HFFc6 (cell line): ENCODE results near the gene ZBTB48. TPM values are rescaled to one million over a fixed set of nuclear protein-coding genes. Genes with fewer than 3 reads are reported as not detected.

Source experiments
- DNase-seq: peaks from one replicate; pipeline ENCODE4 v3.0.0-alpha.2; 2018
- H3K27ac Mint-ChIP-seq: 2 replicates; pipeline ENCODE4 v1.8.0; 2020; ENCODE audit warnings: mild to moderate bottlenecking, mixed read lengths
- H3K27me3 Mint-ChIP-seq: 2 replicates; pipeline ENCODE4 v1.8.0; 2021; ENCODE audit warnings: mild to moderate bottlenecking, moderate library complexity, mixed read lengths; ENCODE audit not compliant: insufficient read depth
- H3K36me3 Mint-ChIP-seq: 2 replicates; pipeline ENCODE4 v1.8.0; 2021; ENCODE audit warnings: low read depth, mixed read lengths
- H3K4me1 Mint-ChIP-seq: 2 replicates; pipeline ENCODE4 v1.8.0; 2020; ENCODE audit warnings: low read depth, mixed read lengths
- H3K4me3 Mint-ChIP-seq: 2 replicates; pipeline ENCODE4 v1.8.0; 2020; ENCODE audit warnings: mild to moderate bottlenecking, moderate library complexity, mixed read lengths
- H3K9me3 Mint-ChIP-seq: 2 replicates; pipeline ENCODE4 v1.8.0; 2020; ENCODE audit warnings: mild to moderate bottlenecking, mixed read lengths
- CTCF ChIP-seq: fragments of 200-600 bp; sonication (generic); IDR thresholded peaks from 2 replicates; pipeline ENCODE4 v1.5.0; 2021; ENCODE audit warnings: antibody characterized with exemption, mild to moderate bottlenecking
- total RNA-seq, 6 experiments: library from RNA; stranded (reverse); fragmentation: NEBNext Ultra II Directional; extraction: Animal tissue kit (Norgen Biotek cat#: 25700); gene quantifications; 2 replicates in 1 of 6; 3 replicates in 5 of 6; pipeline ENCODE4 v1.2.3, GENCODE V29; 2021

Gene ZBTB48
- total RNA-seq, 6 experiments from 2014 or later, result 10.0 to 15.1 (median 11.3) TPM

- no peaks in the 10 kb centered on the region for H3K9me3 Mint-ChIP-seq
- no peak overlapping the region for H3K4me3 Mint-ChIP-seq
- H3K27me3 Mint-ChIP-seq, result peaks cover 7% of the 10 kb centered on the region
- H3K4me1 Mint-ChIP-seq, result peaks cover 22% of the 10 kb centered on the region
- H3K36me3 Mint-ChIP-seq, result no peaks in the 10 kb centered on the region; the same call in 1 of the 2 replicates
- no peak for DNase-seq
- no peak overlapping the region for H3K27ac Mint-ChIP-seq
- no peak for TF ChIP-seq CTCF
Observed at GRCh38 chr1:6585081-6585722, 5.4 kb downstream of the ZBTB48 start.

- DNase-seq, result no peak
- H3K9me3 Mint-ChIP-seq, result no peaks in the 10 kb centered on the region
- no peaks in the 10 kb centered on the region; the same call in 1 of the 2 replicates for H3K36me3 Mint-ChIP-seq
- no peak overlapping the region for H3K4me3 Mint-ChIP-seq
- no peak for TF ChIP-seq CTCF
- no peak overlapping the region for H3K27ac Mint-ChIP-seq
- H3K4me1 Mint-ChIP-seq, result peaks cover 17% of the 10 kb centered on the region
- H3K27me3 Mint-ChIP-seq, result peaks cover 7% of the 10 kb centered on the region; the same call in 1 of the 2 replicates
Observed at GRCh38 chr1:6585841-6586240, 6.0 kb downstream of the ZBTB48 start.

- Mint-ChIP-seq H3K36me3 (no peaks in the 10 kb centered on the region), H3K9me3 (no peaks in the 10 kb centered on the region), H3K27me3 (peaks cover 7% of the 10 kb centered on the region; the same call in 1 of the 2 replicates), H3K4me3 (no peak overlapping the region), H3K27ac (no peak overlapping the region), H3K4me1 (peaks cover 13% of the 10 kb centered on the region; the same call in 1 of the 2 replicates)
- DNase-seq, result no peak
- no peak for TF ChIP-seq CTCF
Observed at GRCh38 chr1:6586404-6586816, 6.6 kb downstream of the ZBTB48 start.

- Mint-ChIP-seq H3K27me3 (peaks cover 7% of the 10 kb centered on the region; the same call in 1 of the 2 replicates), H3K27ac (peak overlapping the region; percentile 53; the same call in 1 of the 2 replicates), H3K9me3 (no peaks in the 10 kb centered on the region), H3K4me1 (peaks cover 5% of the 10 kb centered on the region; the same call in 1 of the 2 replicates), H3K4me3 (no peak overlapping the region), H3K36me3 (no peaks in the 10 kb centered on the region)
- DNase-seq, result no peak
- no peak for TF ChIP-seq CTCF
Observed at GRCh38 chr1:6587261-6588005, 7.6 kb downstream of the ZBTB48 start.

GRCh38 chr1:6588128-6588892, 8.5 kb downstream of the ZBTB48 start:
- H3K4me1 Mint-ChIP-seq, result 0 out of 2 replicates have a peak, but pooled peaks cover 4% of the 10 kb centered on the region
- H3K36me3 Mint-ChIP-seq, result no peaks in the 10 kb centered on the region
- 0 out of 2 replicates have a peak, but pooled peaks cover 4% of the 10 kb centered on the region for H3K27me3 Mint-ChIP-seq
- no peak overlapping the region for H3K4me3 Mint-ChIP-seq
- no peaks in the 10 kb centered on the region for H3K9me3 Mint-ChIP-seq
- TF ChIP-seq CTCF, result no peak
- DNase-seq, result no peak
- H3K27ac Mint-ChIP-seq, result peak overlapping the region; percentile 53; the same call in 1 of the 2 replicates
